Activated naive CD4-positive, alpha-beta T cell treated with anti-CD3 and anti-CD28 coated beads, Interleukin-2, amount 10 ng/mL, durations not matched to agents 7 days and 5 days (primary cell): ENCODE measurements around the gene RCOR2.

ENCODE experiments used
- CTCF ChIA-PET: fragments of 350-600 bp; sonication (Branson Sonifier 250); formaldehyde crosslinking; loops from one replicate; lab custom pipeline; 2021; ENCODE audit warnings: antibody characterized with exemption; lab: Charles Lee
- DNase-seq: peaks from one replicate; pipeline ENCODE4 v3.0.0-alpha.2; 2020
- H3K27ac Mint-ChIP-seq: one replicate; pipeline ENCODE4 v1.8.0; 2021; ENCODE audit warnings: mild to moderate bottlenecking, moderate library complexity, mixed read lengths
- H3K27me3 Mint-ChIP-seq: one replicate; pipeline ENCODE4 v1.8.0; 2021; ENCODE audit warnings: mild to moderate bottlenecking, mixed read lengths
- H3K36me3 Mint-ChIP-seq: one replicate; pipeline ENCODE4 v1.8.0; 2021; ENCODE audit warnings: mixed read lengths
- H3K4me1 Mint-ChIP-seq: one replicate; pipeline ENCODE4 v1.8.0; 2021; ENCODE audit warnings: mixed read lengths
- H3K4me3 Mint-ChIP-seq: one replicate; pipeline ENCODE4 v1.8.0; 2021; ENCODE audit warnings: mild to moderate bottlenecking, moderate library complexity, mixed read lengths
- H3K9me3 Mint-ChIP-seq: one replicate; pipeline ENCODE4 v1.8.0; 2021; ENCODE audit warnings: mixed read lengths

RCOR2 gene

DNA sequence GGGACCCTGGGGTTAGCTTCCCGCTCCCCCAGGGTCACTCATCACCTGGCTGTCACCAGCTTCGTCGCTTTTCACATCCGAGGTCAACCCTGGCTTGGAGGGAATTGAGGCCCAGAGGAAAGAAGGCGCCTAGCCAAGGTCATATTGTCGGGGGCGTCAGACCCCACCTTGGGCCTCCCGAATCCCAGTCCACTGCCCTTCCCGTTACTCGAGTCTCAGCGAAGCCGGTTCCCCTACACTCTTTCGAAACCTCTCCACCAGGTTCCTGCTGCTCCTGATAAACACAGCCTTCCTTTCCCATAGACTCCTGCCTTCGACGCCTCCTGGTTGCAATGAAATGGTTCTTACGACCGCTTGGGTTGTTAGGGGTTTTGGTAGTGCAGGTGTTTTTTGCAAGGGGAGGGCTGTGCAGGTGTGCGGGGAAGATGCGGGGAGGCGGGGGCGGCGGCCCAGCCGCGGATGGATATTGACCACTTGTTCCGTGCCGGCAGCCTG is 22.5 kb upstream of the RCOR2 start:
- H3K36me3 Mint-ChIP-seq, result peaks cover 6% of the 10 kb centered on the region
- peaks cover 9% of the 10 kb centered on the region for H3K27me3 Mint-ChIP-seq
- peaks cover 43% of the 10 kb centered on the region for H3K4me1 Mint-ChIP-seq
- peak overlapping the region; percentile 84 for H3K27ac Mint-ChIP-seq
- CTCF ChIA-PET, result interaction anchor here (1.0 kb wide), 1 partner anchor 102 kb away, joined by 4 read pairs; no protein-coding TSS in a partner anchor
- peak overlapping the region; percentile 83 for H3K4me3 Mint-ChIP-seq
- DNase-seq, result no peak
- H3K9me3 Mint-ChIP-seq, result no peaks in the 10 kb centered on the region

- no peaks in the 10 kb centered on the region for H3K9me3 Mint-ChIP-seq
- peak; percentile 94 for DNase-seq
- peaks cover 6% of the 10 kb centered on the region for H3K36me3 Mint-ChIP-seq
- CTCF ChIA-PET, result interaction anchor here (1.0 kb wide), 1 partner anchor 101 kb away, joined by 4 read pairs; no protein-coding TSS in a partner anchor
- H3K27ac Mint-ChIP-seq, result peak within 1 kb of the TSS; percentile 84
- peaks cover 9% of the 10 kb centered on the region for H3K27me3 Mint-ChIP-seq
- H3K4me1 Mint-ChIP-seq, result peaks cover 37% of the 10 kb centered on the region
- peak within 1 kb of the TSS; percentile 83 for H3K4me3 Mint-ChIP-seq
These were observed 21.8 kb upstream of the RCOR2 start, which contains the start of gene NAA40 for GRCh38 chr11:63938479-63939396. NAA40 (plus strand) TSS chr11:63939002; CDS start chr11:63939097, 95 bp downstream.

- CTCF ChIA-PET, result interaction anchor here (0.9 kb wide), 1 partner anchor 101 kb away, joined by 4 read pairs; no protein-coding TSS in a partner anchor
- H3K9me3 Mint-ChIP-seq, result no peaks in the 10 kb centered on the region
- peak overlapping the region; percentile 81 for H3K27ac Mint-ChIP-seq
- peak; percentile 56 for DNase-seq
- peaks cover 6% of the 10 kb centered on the region for H3K36me3 Mint-ChIP-seq
- peaks cover 31% of the 10 kb centered on the region for H3K4me1 Mint-ChIP-seq
- H3K27me3 Mint-ChIP-seq, result peaks cover 12% of the 10 kb centered on the region
- peak overlapping the region; percentile 83 for H3K4me3 Mint-ChIP-seq
These were observed 20.9 kb upstream of the RCOR2 start for GRCh38 chr11:63937713-63938478.

DNA sequence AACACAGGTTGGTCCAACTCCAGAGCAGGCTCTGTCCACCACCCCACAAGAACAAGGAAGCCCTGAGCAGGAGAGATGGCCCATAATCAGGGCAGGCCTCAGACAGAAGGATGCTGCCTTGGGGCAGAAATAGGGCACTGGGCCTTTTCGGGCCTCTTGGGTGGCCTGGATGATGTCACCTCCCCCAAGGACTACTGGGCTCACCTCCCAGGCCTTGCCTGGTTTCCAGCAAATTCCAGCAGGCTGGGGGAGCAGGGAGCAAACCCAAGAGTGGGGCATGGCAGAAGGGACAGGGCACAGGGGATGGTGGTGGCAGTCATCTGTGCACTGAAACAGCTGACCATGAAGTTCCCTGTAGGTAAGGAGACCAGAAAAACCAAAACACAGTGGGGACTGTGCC is 16.5 kb upstream of the RCOR2 start:
- Mint-ChIP-seq H3K27ac (no peak overlapping the region), H3K27me3 (peaks cover 32% of the 10 kb centered on the region), H3K4me1 (peaks cover 11% of the 10 kb centered on the region), H3K9me3 (no peaks in the 10 kb centered on the region), H3K36me3 (no peaks in the 10 kb centered on the region), H3K4me3 (no peak overlapping the region)
- DNase-seq, result no peak
- CTCF ChIA-PET, result no interaction called here

- Mint-ChIP-seq H3K9me3 (no peaks in the 10 kb centered on the region), H3K27ac (no peak overlapping the region), H3K27me3 (peaks cover 46% of the 10 kb centered on the region)
These were observed 14.9 kb upstream of the RCOR2 start for GRCh38 chr11:63931876-63932275.

DNA sequence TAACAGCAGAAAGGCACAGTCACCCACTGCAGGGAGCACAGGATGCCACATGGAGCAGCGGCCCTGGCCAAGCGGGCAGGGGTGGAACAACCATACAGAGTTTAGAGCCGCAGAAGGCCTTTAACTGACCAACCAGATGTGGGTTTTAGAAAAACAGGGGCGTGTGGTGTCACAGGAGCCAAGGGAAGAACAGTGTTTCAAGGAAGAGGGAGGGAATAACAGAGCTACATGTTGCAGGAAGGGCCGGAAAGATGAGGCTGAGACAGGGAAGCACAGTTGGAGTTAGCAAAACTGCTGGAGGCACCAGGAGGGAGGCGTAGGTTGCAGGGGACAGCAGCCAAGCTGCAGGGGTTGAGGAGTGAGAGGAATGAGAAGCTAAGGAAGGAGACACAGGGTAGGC is 14.1 kb upstream of the RCOR2 start:
- H3K27me3 Mint-ChIP-seq, result peaks cover 51% of the 10 kb centered on the region

More at GRCh38 chr11:63931876-63932275, 14.9 kb upstream of the RCOR2 start:
- no peaks in the 10 kb centered on the region for H3K36me3 Mint-ChIP-seq
- H3K4me3 Mint-ChIP-seq, result no peak overlapping the region
- DNase-seq, result no peak
- CTCF ChIA-PET, result no interaction called here
- no peaks in the 10 kb centered on the region for H3K4me1 Mint-ChIP-seq

GRCh38 chr11:63929616-63930015 is 12.7 kb upstream of the RCOR2 start:
- CTCF ChIA-PET, result interaction anchor here (1.1 kb wide), 1 partner anchor 461 kb away, joined by 3 read pairs; no protein-coding TSS in a partner anchor

More for the DNA sequence above, 14.1 kb upstream of the RCOR2 start:
- Mint-ChIP-seq H3K9me3 (no peaks in the 10 kb centered on the region), H3K4me3 (no peak overlapping the region), H3K4me1 (no peaks in the 10 kb centered on the region), H3K27ac (no peak overlapping the region), H3K36me3 (no peaks in the 10 kb centered on the region)
- no peak for DNase-seq
- CTCF ChIA-PET, result interaction anchor here (0.7 to 1.1 kb wide), 2 partner anchors 59 to 459 kb away, joined by 3 read pairs; no protein-coding TSS in a partner anchor

DNA sequence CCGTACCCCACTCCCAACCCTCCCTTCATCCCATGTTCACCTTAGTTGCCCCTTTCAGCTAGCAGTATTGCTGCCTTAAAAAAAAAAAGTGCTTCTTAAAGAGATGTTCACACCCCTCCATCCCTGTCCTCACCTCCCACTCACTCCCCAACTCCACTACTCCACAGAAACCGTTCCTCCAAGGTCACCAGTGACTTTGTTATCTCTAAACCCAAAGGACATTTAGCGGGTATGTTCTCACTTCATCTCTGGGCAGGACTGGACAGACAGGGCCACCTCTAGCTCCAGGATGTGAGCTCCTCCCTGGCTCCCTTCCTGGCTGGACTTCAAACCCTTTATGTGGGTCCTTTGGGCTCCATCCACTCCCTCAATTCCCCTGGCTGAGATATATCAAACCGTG is 6.4 kb upstream of the RCOR2 start:
- peaks cover 92% of the 10 kb centered on the region for H3K27me3 Mint-ChIP-seq
- no peaks in the 10 kb centered on the region for H3K36me3 Mint-ChIP-seq
- H3K4me3 Mint-ChIP-seq, result no peak overlapping the region
- peaks cover 7% of the 10 kb centered on the region for H3K4me1 Mint-ChIP-seq
- H3K27ac Mint-ChIP-seq, result no peak overlapping the region
- H3K9me3 Mint-ChIP-seq, result no peaks in the 10 kb centered on the region
- CTCF ChIA-PET, result interaction anchor here (4.6 kb wide), 1 partner anchor 86 kb away, joined by 36 read pairs; the partner anchor contains the start of gene MARK2
- DNase-seq, result no peak

More at GRCh38 chr11:63929616-63930015, 12.7 kb upstream of the RCOR2 start:
- Mint-ChIP-seq H3K9me3 (no peaks in the 10 kb centered on the region), H3K27ac (no peak overlapping the region), H3K27me3 (peaks cover 57% of the 10 kb centered on the region), H3K4me1 (no peaks in the 10 kb centered on the region), H3K36me3 (no peaks in the 10 kb centered on the region), H3K4me3 (no peak overlapping the region)
- no peak for DNase-seq

- Mint-ChIP-seq H3K4me1 (peaks cover 8% of the 10 kb centered on the region), H3K27me3 (peaks cover 94% of the 10 kb centered on the region), H3K36me3 (no peaks in the 10 kb centered on the region), H3K4me3 (no peak overlapping the region), H3K9me3 (no peaks in the 10 kb centered on the region), H3K27ac (no peak overlapping the region)
- DNase-seq, result no peak
- CTCF ChIA-PET, result interaction anchor here (3.4 to 4.6 kb wide), 2 partner anchors 23 to 85 kb away, joined by 13 to 36 read pairs; partner anchors contain the start of gene MARK2
These were observed 5.8 kb upstream of the RCOR2 start for GRCh38 chr11:63922673-63923192.

GRCh38 chr11:63920939-63921417 is 4.0 kb upstream of the RCOR2 start:
- Mint-ChIP-seq H3K27me3 (peaks cover 94% of the 10 kb centered on the region), H3K27ac (no peak overlapping the region), H3K4me3 (no peak overlapping the region), H3K4me1 (peaks cover 15% of the 10 kb centered on the region), H3K9me3 (no peaks in the 10 kb centered on the region), H3K36me3 (no peaks in the 10 kb centered on the region)
- DNase-seq, result no peak
- CTCF ChIA-PET, result interaction anchor here (1.0 to 4.6 kb wide), 4 partner anchors 14 to 84 kb away, joined by 3 to 36 read pairs (median 8); partner anchors contain the start of gene MARK2

DNA sequence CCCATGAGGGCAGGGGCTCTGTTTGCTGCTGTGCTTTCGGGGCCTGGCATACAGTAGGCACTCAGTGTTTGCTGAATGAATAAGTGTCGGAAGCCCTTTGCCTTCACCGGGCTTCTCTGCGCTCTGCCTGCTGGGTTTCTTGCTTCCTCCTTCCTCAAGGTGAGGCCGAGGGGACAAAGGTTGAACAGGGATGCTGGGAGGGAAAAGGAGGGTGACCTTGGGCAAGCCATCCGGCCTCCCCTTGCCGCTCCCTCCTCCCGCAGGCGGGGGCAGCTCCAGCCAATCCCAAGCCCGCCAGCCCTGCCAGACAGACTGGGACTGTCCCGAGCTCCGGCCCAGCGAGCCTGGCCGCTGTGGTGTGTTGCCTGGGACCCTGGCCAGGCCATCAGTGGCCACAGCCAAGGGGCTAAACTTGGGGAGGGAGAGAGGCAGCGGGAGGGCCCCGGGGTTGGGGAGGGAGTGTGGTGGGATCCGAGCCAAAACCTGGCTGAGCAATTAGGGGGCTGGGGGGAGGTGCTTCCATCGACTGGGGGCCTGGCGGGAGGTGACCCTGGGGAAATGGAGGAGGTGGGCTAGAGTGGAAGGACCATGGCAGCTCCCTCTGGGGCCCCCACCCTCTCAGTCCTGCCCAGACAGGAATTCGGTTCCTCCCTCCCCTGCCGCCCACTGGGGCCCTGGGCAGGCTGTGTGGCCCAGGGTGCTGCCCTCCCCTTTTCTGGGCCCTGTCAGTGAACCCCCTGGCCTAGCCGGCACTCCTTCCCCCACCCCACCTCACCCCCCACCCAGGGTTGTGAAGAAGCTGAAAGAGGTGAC is 3.4 kb upstream of the RCOR2 start:
- CTCF ChIA-PET, result interaction anchor here (1.0 to 4.6 kb wide), 5 partner anchors 14 to 83 kb away, joined by 3 to 36 read pairs (median 4); partner anchors contain the start of gene MARK2
- peaks cover 94% of the 10 kb centered on the region for H3K27me3 Mint-ChIP-seq
- no peak overlapping the region for H3K27ac Mint-ChIP-seq
- no peaks in the 10 kb centered on the region for H3K36me3 Mint-ChIP-seq
- no peaks in the 10 kb centered on the region for H3K9me3 Mint-ChIP-seq
- H3K4me3 Mint-ChIP-seq, result no peak overlapping the region
- peaks cover 15% of the 10 kb centered on the region for H3K4me1 Mint-ChIP-seq
- DNase-seq, result no peak

DNA sequence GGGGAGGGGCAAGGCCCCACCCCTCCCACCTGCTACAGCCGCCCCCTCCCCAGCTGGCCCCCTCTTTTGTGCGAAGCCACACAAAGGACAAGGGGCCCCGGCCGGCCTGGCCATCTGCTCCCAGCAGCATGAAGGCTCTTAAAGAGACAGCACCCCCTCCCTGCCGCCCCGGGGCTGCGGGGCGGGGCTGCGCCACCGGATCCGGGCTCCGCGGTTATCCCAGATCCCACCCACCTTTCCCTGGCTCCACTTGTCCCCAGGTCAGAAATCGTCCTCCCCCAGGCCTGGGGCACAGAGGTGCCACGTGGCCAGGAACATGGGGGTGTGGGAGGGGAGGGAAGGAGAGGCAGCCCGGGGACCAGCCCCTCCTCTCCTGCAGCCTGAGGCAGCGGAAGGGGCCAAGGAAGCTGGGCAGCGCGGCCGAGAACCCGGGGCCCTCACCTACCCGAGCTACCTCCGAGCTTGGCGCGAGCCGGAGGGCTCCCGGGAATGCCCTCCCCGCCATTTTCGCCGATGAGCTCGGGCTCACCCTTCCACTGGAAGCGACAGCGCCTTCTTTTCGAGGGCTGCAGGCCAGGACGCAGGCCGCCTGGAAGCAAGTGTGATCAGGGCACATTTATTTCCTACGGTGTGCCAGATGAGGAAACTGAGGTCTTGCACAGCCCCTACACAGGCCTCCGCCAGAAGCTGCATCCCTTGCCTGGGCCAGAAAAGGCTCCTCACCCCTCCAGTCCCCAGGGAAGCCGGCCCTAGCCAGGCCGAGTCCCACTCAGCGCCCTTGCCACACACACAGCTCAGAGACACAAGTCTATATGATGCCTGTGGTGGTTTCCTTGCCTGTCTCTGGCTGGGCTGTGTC is 2.5 kb upstream of the RCOR2 start:
- Mint-ChIP-seq H3K4me3 (no peak overlapping the region), H3K27ac (no peak overlapping the region), H3K9me3 (no peaks in the 10 kb centered on the region), H3K36me3 (no peaks in the 10 kb centered on the region), H3K27me3 (peaks cover 94% of the 10 kb centered on the region), H3K4me1 (peaks cover 15% of the 10 kb centered on the region)
- CTCF ChIA-PET, result interaction anchor here (1.1 to 4.6 kb wide), 4 partner anchors 13 to 82 kb away, joined by 3 to 36 read pairs (median 8); partner anchors contain the start of gene MARK2
- no peak for DNase-seq
